Omental fat pad (tissue), 4 donors: ENCODE data around the gene CLIC5. TPM values are rescaled to one million over a fixed set of nuclear protein-coding genes. Genes with fewer than 3 reads are reported as not detected.

Experiments
- ATAC-seq: fragments of 150-250 bp; one replicate; pipeline ENCODE4 v1.9.1; 2016; ENCODE audit warnings: mild to moderate bottlenecking, moderate library complexity; ENCODE audit not compliant: low FRiP score
- DNase-seq: peaks from one replicate; pipeline ENCODE4 v3.0.0-alpha.2; 2019; ENCODE audit warnings: low spot score
- total RNA-seq, 4 donors: library from RNA; depleted of rRNA; stranded (reverse); fragments of >200 nt; gene quantifications; one replicate each; pipeline ENCODE4 v1.1.0, GENCODE V29; 2016
- TF ChIP-seq, protein P1 (sequence below), 3 donors: fragments of 450-650 bp; IDR thresholded peaks; one replicate each; pipeline ENCODE4 v1.5.1; 2016 to 2017; ENCODE audit warnings: antibody characterized with exemption in 3 of 3, mild to moderate bottlenecking in 3 of 3, moderate library complexity in 2 of 3

The CLIC5 gene
- total RNA-seq, 4 donors from 2014 or later: 9.4 to 56.0 (median 21.5) TPM

DNA sequence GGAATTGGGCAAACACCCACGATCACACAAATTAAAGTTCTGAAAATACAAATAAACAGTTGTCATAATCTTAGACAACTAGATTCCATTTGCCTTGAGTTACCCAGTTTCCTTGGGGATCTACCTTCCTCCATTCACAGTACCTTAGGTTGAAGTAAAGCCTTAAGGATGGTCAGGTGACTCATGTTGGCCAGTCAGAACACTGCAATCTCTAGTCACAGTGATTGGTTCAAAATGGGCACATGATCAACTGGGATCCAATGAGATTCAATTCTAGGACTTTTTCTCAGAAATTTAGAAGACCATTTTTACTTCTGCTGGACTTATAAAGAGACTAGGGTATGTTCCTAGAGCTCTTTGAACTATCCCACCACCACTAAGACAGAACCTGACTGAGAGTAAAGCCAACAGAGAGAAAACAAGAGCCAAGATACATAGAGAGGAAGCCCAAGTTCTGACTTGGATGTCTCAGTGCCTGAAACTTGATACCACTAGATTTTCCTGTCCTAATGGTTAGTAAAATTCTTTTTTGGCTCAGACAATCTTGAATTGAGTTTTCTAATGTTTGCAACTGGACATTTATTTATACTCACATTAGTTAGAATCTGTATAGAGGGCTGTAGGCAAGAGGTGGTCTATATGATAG, 8.6 kb upstream of the CLIC5 start:
- TF ChIP-seq, protein P1, sequence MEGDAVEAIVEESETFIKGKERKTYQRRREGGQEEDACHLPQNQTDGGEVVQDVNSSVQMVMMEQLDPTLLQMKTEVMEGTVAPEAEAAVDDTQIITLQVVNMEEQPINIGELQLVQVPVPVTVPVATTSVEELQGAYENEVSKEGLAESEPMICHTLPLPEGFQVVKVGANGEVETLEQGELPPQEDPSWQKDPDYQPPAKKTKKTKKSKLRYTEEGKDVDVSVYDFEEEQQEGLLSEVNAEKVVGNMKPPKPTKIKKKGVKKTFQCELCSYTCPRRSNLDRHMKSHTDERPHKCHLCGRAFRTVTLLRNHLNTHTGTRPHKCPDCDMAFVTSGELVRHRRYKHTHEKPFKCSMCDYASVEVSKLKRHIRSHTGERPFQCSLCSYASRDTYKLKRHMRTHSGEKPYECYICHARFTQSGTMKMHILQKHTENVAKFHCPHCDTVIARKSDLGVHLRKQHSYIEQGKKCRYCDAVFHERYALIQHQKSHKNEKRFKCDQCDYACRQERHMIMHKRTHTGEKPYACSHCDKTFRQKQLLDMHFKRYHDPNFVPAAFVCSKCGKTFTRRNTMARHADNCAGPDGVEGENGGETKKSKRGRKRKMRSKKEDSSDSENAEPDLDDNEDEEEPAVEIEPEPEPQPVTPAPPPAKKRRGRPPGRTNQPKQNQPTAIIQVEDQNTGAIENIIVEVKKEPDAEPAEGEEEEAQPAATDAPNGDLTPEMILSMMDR (IDR thresholded peaks at IDR 0.05): no peak
- DNase-seq (no peak), ATAC-seq (no peak)

DNA sequence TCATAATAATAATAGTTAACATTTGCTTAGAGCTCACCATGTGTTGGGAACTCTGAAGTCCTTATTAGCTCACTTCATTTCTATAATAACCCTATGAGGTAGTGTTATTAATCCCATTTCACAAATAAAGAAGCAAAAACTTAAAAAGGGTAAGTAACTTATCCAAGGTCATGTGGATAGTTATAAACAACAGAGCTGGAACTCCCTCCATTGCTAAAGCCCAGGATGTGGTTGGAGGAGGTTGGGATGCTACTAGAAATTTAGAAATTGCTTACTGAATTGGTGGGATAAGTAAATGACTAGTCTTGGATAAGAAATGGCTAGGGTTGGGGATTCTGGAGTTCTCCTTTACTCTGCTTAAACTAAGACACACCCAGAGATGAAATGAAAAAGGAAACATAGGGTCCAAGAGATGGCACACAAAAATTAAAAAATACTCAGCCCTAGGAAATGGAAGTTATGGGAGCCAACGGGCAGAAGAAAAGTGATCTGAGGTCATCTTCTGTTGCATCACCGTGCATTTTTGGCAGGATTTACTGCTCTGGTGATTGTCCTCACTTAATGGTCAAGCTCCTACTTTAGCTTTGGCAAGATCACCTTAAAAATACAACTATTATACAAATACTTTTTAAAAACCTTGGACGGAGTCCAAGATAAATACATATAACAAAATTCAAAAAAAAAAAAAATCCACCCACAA, 7.7 kb upstream of the CLIC5 start:
- TF ChIP-seq, protein P1 (IDR thresholded peaks at IDR 0.05): no peak
- peak; percentile 49 for ATAC-seq
- no peak for DNase-seq

DNA sequence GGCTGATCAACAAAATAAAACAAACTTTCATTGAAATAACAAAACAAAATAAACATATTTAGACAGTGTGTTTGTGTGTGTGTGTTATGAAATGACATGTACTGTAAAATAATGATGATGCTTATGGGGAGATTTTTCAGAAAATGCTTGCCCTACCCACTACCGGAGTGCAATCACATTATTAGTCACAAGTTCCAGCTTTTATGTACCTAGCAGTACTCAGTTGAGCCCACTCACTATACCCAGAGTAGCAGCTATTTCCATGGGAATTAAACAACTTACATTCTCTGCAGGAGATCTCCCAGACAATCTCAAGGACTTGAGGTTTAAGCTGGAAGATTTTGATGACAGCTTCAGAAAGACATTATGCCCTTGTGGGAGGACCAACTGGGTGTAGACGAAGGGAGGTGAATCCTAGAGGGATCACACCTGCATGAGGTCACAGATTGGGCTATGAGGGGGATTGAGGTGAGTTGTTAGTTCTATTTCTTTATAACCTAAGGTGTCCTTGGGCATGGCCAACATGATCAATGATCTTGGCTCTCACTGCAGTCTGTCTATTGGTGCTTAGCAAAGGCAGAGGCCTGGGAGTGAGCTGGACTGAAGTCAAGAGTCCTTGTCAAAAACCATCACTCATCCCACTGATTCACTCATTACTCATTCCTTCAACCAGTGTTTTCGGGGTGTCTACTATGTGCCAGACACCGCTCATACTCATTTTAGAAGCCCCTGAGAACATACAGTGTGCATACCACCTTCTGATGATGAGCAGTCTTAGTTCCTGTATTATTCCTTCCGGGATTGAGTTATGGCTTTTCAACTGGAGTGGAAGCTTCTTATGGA, 6.7 kb upstream of the CLIC5 start:
- TF ChIP-seq, protein P1 (IDR thresholded peaks at IDR 0.05): no peak
- no peak for ATAC-seq
- DNase-seq: no peak

DNA sequence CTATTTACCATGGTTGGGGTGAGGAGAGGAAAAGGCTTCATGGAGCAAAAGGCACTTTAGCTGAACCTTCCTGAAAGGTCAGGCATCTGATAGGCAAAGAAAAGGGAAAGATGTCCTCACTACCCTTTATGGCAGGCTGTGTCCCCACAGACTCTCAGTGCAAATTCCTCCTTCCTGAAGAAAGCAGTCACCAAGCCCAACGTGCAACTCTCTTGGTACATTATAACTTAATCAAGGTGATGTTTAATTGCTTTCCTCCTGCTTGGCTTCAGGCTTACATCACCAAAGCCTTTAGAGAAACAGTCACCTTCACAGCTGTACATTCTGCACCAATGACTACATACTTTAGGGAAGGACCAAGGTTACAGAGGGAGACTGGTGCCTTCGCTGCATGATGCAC, 2.1 kb upstream of the CLIC5 start:
- no peak for DNase-seq
- TF ChIP-seq, protein P1 (IDR thresholded peaks at IDR 0.05): no peak
- ATAC-seq: no peak

DNA sequence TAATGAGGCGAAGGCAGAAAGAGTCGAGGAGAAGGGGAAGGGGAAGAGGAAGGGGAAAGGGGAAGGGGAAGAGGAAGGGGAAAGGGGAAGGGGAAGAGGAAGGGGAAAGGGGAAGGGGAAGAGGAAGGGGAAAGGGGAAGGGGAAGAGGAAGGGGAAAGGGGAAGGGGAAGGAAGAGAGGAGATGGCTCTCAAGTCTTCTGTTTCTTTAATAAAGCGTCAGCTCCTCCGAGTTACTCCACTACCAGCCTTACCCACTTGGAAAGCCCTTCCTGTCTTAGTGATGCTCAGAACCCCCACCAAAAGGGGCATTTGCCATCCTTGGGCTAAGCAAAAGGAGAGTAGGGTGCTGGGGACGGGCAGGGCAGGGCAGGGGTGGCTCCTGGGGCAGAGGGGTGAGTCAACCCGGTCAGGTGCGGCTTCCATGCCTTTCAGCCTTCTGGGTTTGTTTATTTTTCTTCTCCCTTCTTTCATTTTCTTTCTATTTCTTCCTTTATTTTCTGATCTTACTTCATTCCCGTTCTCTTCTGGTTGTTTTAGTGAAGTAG, 476 bp upstream of the CLIC5 start:
- DNase-seq (no peak), ATAC-seq (no peak)
- TF ChIP-seq, protein P1 (IDR thresholded peaks at IDR 0.05): no peak

DNA sequence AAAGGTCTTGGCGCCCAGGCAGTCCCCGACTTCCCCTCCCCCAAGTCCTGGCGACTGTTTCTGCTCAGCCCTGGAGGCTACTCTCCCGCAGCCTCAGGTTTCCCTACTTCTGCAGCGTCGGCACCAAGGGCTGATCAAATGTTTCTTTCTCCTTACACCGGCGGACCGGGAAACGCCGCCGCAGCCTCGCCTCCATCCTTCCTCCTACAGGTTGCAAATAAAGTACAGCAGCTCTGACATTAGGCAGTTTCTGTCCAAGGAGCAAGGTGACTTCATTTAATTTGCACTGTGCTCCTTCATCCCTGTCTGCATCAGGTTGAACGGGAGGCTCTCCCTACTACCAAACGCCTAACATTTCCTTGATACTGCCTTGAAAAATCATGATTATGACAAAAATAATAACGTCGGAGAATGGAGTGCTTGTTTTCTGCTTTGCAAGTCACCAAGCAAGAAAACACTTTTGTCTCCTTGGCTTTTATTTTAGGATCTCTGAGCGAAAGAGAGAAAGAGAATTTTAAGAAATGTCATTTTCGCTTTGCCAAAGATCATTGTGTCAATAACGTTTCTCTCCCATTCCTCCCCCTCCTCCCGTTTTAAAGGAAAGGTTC, 1.0 kb downstream of the CLIC5 start:
- DNase-seq (no peak), ATAC-seq (no peak)
- TF ChIP-seq, protein P1 (IDR thresholded peaks at IDR 0.05): no peak
